ENCODE data around the gene GALNT2. TPM values are rescaled to one million over a fixed set of nuclear protein-coding genes. Genes with fewer than 3 reads are reported as not detected.

Gene GALNT2
- total RNA-seq, 8 experiments from 2014 or later, result 28.1 to 70.6 (median 41.3) TPM

GRCh38 chr1:230167419-230167852 lies 100.4 kb downstream of the GALNT2 start:
- ATAC-seq (replicated peaks in 6 of 8), result peak in 1 of 8 experiments; percentile 8
- Histone ChIP-seq H3K27ac (no peak overlapping the region), H3K4me1 (replicated peaks in 1 of 2) (peaks cover 0 to 6% of the 10 kb centered on the region in 2 donors), H3K4me3 (no peak overlapping the region)
- in situ Hi-C loops (cut with MboI; ENCODE audit: low pct_unique_long_range_greater_than_20kb in 2 of 9, low sequenced_read_pairs in 9 of 9, unreplicated experiment in 9 of 9), result no loop called here
- 50 to 100% (median 89%) methylated on average over 1 to 12 of the region's 12 CpGs; no CpG with 5 or more reads in 1 of the 10 experiments for WGBS, 10 experiments

GRCh38 chr1:230169454-230170152 lies 102.6 kb downstream of the GALNT2 start:
- H3K4me3 ChIP-seq, result no peak overlapping the region
- in situ Hi-C loops (cut with MboI; ENCODE audit: low pct_unique_long_range_greater_than_20kb in 2 of 9, low sequenced_read_pairs in 9 of 9, unreplicated experiment in 9 of 9), result no loop called here

GRCh38 chr1:230170153-230170547 lies 103.1 kb downstream of the GALNT2 start:
- no peak overlapping the region for H3K4me3 ChIP-seq
- peaks cover 10 to 15% of the 10 kb centered on the region in 2 donors for H3K4me1 ChIP-seq (replicated peaks in 1 of 2)
- no peak for ATAC-seq (replicated peaks in 6 of 8)
- no peak overlapping the region for H3K27ac ChIP-seq
- in situ Hi-C loops (cut with MboI; ENCODE audit: low pct_unique_long_range_greater_than_20kb in 2 of 9, low sequenced_read_pairs in 9 of 9, unreplicated experiment in 9 of 9), result no loop called here
- WGBS, 10 experiments, result 77 to 100% (median 96%) methylated on average over 1 of the region's 1 CpG; no CpG with 5 or more reads in 2 of the 10 experiments

More at GRCh38 chr1:230169454-230170152, 102.6 kb downstream of the GALNT2 start:
- Histone ChIP-seq H3K4me1 (replicated peaks in 1 of 2) (peaks cover 6 to 11% of the 10 kb centered on the region in 2 donors), H3K27ac (no peak overlapping the region)
- peak in 4 of 8 experiments; percentile 8 to 41 (median 26) for ATAC-seq (replicated peaks in 6 of 8)
- 80 to 100% (median 94%) methylated on average over 1 to 8 of the region's 8 CpGs; no CpG with 5 or more reads in 1 of the 10 experiments for WGBS, 10 experiments

GRCh38 chr1:230170622-230171021 lies 103.6 kb downstream of the GALNT2 start:
- in situ Hi-C loops (cut with MboI; ENCODE audit: low pct_unique_long_range_greater_than_20kb in 2 of 9, low sequenced_read_pairs in 9 of 9, unreplicated experiment in 9 of 9), result no loop called here
- no peak for ATAC-seq (replicated peaks in 6 of 8)
- H3K27ac ChIP-seq, result no peak overlapping the region
- peaks cover 14 to 17% of the 10 kb centered on the region in 2 donors for H3K4me1 ChIP-seq (replicated peaks in 1 of 2)
- 80 to 100% (median 95%) methylated on average over 1 to 2 of the region's 2 CpGs; no CpG with 5 or more reads in 1 of the 10 experiments for WGBS, 10 experiments
- no peak overlapping the region for H3K4me3 ChIP-seq

GRCh38 chr1:230171356-230172015 lies 104.4 kb downstream of the GALNT2 start:
- 39 to 100% (median 80%) methylated on average over 1 to 5 of the region's 5 CpGs for WGBS, 10 experiments
- Histone ChIP-seq H3K4me1 (replicated peaks in 1 of 2) (peaks cover 16 to 17% of the 10 kb centered on the region in 2 donors), H3K27ac (no peak overlapping the region), H3K4me3 (no peak overlapping the region)
- ATAC-seq (replicated peaks in 6 of 8), result no peak
- in situ Hi-C loops (cut with MboI; ENCODE audit: low pct_unique_long_range_greater_than_20kb in 2 of 9, low sequenced_read_pairs in 9 of 9, unreplicated experiment in 9 of 9), result no loop called here

- no peak overlapping the region for H3K4me3 ChIP-seq
- ATAC-seq (replicated peaks in 6 of 8), result no peak
- WGBS, 10 experiments, result 84 to 100% (median 96%) methylated on average over 2 to 7 of the region's 7 CpGs; no CpG with 5 or more reads in 4 of the 10 experiments
- H3K27ac ChIP-seq, result no peak overlapping the region
- H3K4me1 ChIP-seq (replicated peaks in 1 of 2), result peaks cover 19% of the 10 kb centered on the region in 2 donors
- in situ Hi-C loops (cut with MboI; ENCODE audit: low pct_unique_long_range_greater_than_20kb in 2 of 9, low sequenced_read_pairs in 9 of 9, unreplicated experiment in 9 of 9), result no loop called here
These were observed 105.0 kb downstream of the GALNT2 start for GRCh38 chr1:230172016-230172537.

GRCh38 chr1:230173187-230173975 lies 106.3 kb downstream of the GALNT2 start:
- peak in 4 of 8 experiments; percentile 29 to 92 (median 32) for ATAC-seq (replicated peaks in 6 of 8)
- peaks cover 22 to 24% of the 10 kb centered on the region in 2 donors for H3K4me1 ChIP-seq (replicated peaks in 1 of 2)
- no peak overlapping the region for H3K27ac ChIP-seq
- WGBS, 10 experiments, result 5 to 100% (median 93%) methylated on average over 1 to 11 of the region's 11 CpGs
- no peak overlapping the region for H3K4me3 ChIP-seq
- in situ Hi-C loops (cut with MboI; ENCODE audit: low pct_unique_long_range_greater_than_20kb in 2 of 9, low sequenced_read_pairs in 9 of 9, unreplicated experiment in 9 of 9), result no loop called here

GRCh38 chr1:230174041-230174440 lies 107.0 kb downstream of the GALNT2 start:
- Histone ChIP-seq H3K27ac (no peak overlapping the region), H3K4me3 (no peak overlapping the region), H3K4me1 (replicated peaks in 1 of 2) (peaks cover 22 to 24% of the 10 kb centered on the region in 2 donors)
- ATAC-seq (replicated peaks in 6 of 8), result no peak
- WGBS, 10 experiments, result 70 to 100% (median 94%) methylated on average over 2 to 7 of the region's 7 CpGs; no CpG with 5 or more reads in 4 of the 10 experiments
- in situ Hi-C loops (cut with MboI; ENCODE audit: low pct_unique_long_range_greater_than_20kb in 2 of 9, low sequenced_read_pairs in 9 of 9, unreplicated experiment in 9 of 9), result no loop called here

- H3K4me3 ChIP-seq, result no peak overlapping the region
- WGBS, 10 experiments, result 77 to 100% (median 94%) methylated on average over 3 to 15 of the region's 15 CpGs; no CpG with 5 or more reads in 1 of the 10 experiments
- ATAC-seq (replicated peaks in 6 of 8), result no peak
- peaks cover 22 to 24% of the 10 kb centered on the region in 2 donors for H3K4me1 ChIP-seq (replicated peaks in 1 of 2)
- in situ Hi-C loops (cut with MboI; ENCODE audit: low pct_unique_long_range_greater_than_20kb in 2 of 9, low sequenced_read_pairs in 9 of 9, unreplicated experiment in 9 of 9), result no loop called here
- H3K27ac ChIP-seq, result no peak overlapping the region
These were observed 107.6 kb downstream of the GALNT2 start for GRCh38 chr1:230174471-230175162.

GRCh38 chr1:230175163-230175747 lies 108.2 kb downstream of the GALNT2 start:
- no peak overlapping the region for H3K27ac ChIP-seq
- WGBS, 10 experiments, result 83 to 100% (median 90%) methylated on average over 1 to 2 of the region's 4 CpGs; no CpG with 5 or more reads in 5 of the 10 experiments
- in situ Hi-C loops (cut with MboI; ENCODE audit: low pct_unique_long_range_greater_than_20kb in 2 of 9, low sequenced_read_pairs in 9 of 9, unreplicated experiment in 9 of 9), result no loop called here
- no peak for ATAC-seq (replicated peaks in 6 of 8)
- no peak overlapping the region for H3K4me3 ChIP-seq
- peaks cover 22 to 24% of the 10 kb centered on the region in 2 donors for H3K4me1 ChIP-seq (replicated peaks in 1 of 2)

- 76 to 100% (median 93%) methylated on average over 2 to 5 of the region's 5 CpGs; no CpG with 5 or more reads in 1 of the 10 experiments for WGBS, 10 experiments
- Histone ChIP-seq H3K4me1 (replicated peaks in 1 of 2) (peaks cover 22 to 24% of the 10 kb centered on the region in 2 donors), H3K27ac (no peak overlapping the region), H3K4me3 (no peak overlapping the region)
- ATAC-seq (replicated peaks in 6 of 8), result no peak
- in situ Hi-C loops (cut with MboI; ENCODE audit: low pct_unique_long_range_greater_than_20kb in 2 of 9, low sequenced_read_pairs in 9 of 9, unreplicated experiment in 9 of 9), result no loop called here
These were observed 108.8 kb downstream of the GALNT2 start for GRCh38 chr1:230175839-230176238.

- ATAC-seq (replicated peaks in 6 of 8), result no peak
- in situ Hi-C loops (cut with MboI; ENCODE audit: low pct_unique_long_range_greater_than_20kb in 2 of 9, low sequenced_read_pairs in 9 of 9, unreplicated experiment in 9 of 9), result no loop called here
These were observed 109.3 kb downstream of the GALNT2 start for GRCh38 chr1:230176326-230176725.

More at GRCh38 chr1:230176326-230176725, 109.3 kb downstream of the GALNT2 start:
- Histone ChIP-seq H3K4me3 (no peak overlapping the region), H3K27ac (no peak overlapping the region), H3K4me1 (replicated peaks in 1 of 2) (peaks cover 22 to 23% of the 10 kb centered on the region in 2 donors)
- 20 to 94% (median 76%) methylated on average over 1 to 4 of the region's 4 CpGs; no CpG with 5 or more reads in 1 of the 10 experiments for WGBS, 10 experiments
